Mesendoderm (in vitro differentiated cells): Measurements from ENCODE around the gene NFXL1.

Experiments
- DNase-seq: peaks from one replicate; pipeline ENCODE4 v3.0.0; 2013
- H2AK5ac ChIP-seq: 2 replicates; pipeline ENCODE4 v1.6.1; 2013; ENCODE audit warnings: low read length, inconsistent platforms
- H2BK120ac ChIP-seq: 2 replicates; pipeline ENCODE4 v1.6.1; 2013; ENCODE audit warnings: low read depth, mild to moderate bottlenecking, low read length, moderate library complexity, mixed read lengths
- H2BK15ac ChIP-seq: replicated peaks from 2 replicates; pipeline ENCODE4 v1.6.1; 2013; ENCODE audit warnings: low read depth, mild to moderate bottlenecking, moderate library complexity
- H2BK5ac ChIP-seq: 2 replicates; pipeline ENCODE4 v1.6.1; 2013; ENCODE audit warnings: low read length, inconsistent platforms
- H3K18ac ChIP-seq: 2 replicates; pipeline ENCODE4 v1.6.1; 2013; ENCODE audit warnings: mild to moderate bottlenecking, low read length, mixed read lengths
- H3K23ac ChIP-seq: one replicate; pipeline ENCODE4 v1.6.1; 2013; ENCODE audit warnings: low read length
- H3K27ac ChIP-seq: 2 replicates; pipeline ENCODE4 v1.5.1; 2013; ENCODE audit warnings: low read depth, mild to moderate bottlenecking, inconsistent platforms, low read length, moderate library complexity
- H3K27me3 ChIP-seq: 2 replicates; pipeline ENCODE4 v1.6.1; 2013; ENCODE audit warnings: low read length, control low read depth, mild to moderate bottlenecking, inconsistent platforms; ENCODE audit not compliant: insufficient read depth, poor library complexity
- H3K36me3 ChIP-seq: 2 replicates; pipeline ENCODE4 v1.6.1; 2013; ENCODE audit warnings: low read length, inconsistent platforms; ENCODE audit not compliant: control insufficient read depth, insufficient read depth
- H3K4ac ChIP-seq: one replicate; pipeline ENCODE4 v1.6.1; 2013; ENCODE audit warnings: low read depth, mild to moderate bottlenecking, low read length, moderate library complexity
- H3K4me1 ChIP-seq: 2 replicates; pipeline ENCODE4 v1.6.1; 2013; ENCODE audit warnings: low read depth, low read length, inconsistent platforms; ENCODE audit not compliant: control insufficient read depth
- H3K4me2 ChIP-seq: 2 replicates; pipeline ENCODE4 v1.6.1; 2013; ENCODE audit warnings: low read length
- H3K4me3 ChIP-seq: 2 replicates; pipeline ENCODE4 v1.5.1; 2013; ENCODE audit warnings: mild to moderate bottlenecking, low read length
- H3K56ac ChIP-seq: one replicate; pipeline ENCODE4 v1.6.1; 2013; ENCODE audit warnings: low read length
- H3K79me1 ChIP-seq: 2 replicates; pipeline ENCODE4 v1.6.1; 2013; ENCODE audit warnings: low read length, inconsistent platforms
- H3K79me2 ChIP-seq: 2 replicates; pipeline ENCODE4 v1.6.1; 2013; ENCODE audit warnings: mild to moderate bottlenecking, low read length; ENCODE audit not compliant: control insufficient read depth, insufficient read depth
- H3K9ac ChIP-seq: 2 replicates; pipeline ENCODE4 v1.6.1; 2013; ENCODE audit warnings: low read length, inconsistent platforms
- H4K5ac ChIP-seq: one replicate; pipeline ENCODE4 v1.6.1; 2013; ENCODE audit warnings: low read length
- H4K8ac ChIP-seq: one replicate; pipeline ENCODE4 v1.6.1; 2013; ENCODE audit warnings: low read depth, mild to moderate bottlenecking, control low read depth, low read length, moderate library complexity
- WGBS: extraction: QIAGEN DNeasy Blood & Tissue Kit; methylation state at CpG from one replicate; pipeline ENCODE4 v1.1.7; 2013; ENCODE audit warnings: low lambda C conversion rate, missing lambda C conversion rate; ENCODE audit not compliant: insufficient coverage; ENCODE audit errors: extremely low coverage; 5-methylcytosine and 5-hydroxymethylcytosine counted together

The NFXL1 gene

GRCh38 chr4:47879458-47879857 lies 34.9 kb downstream of the NFXL1 start:
- no peak for DNase-seq
- no peak overlapping the region for H3K4me3 ChIP-seq
- no peak overlapping the region for H3K4ac ChIP-seq
- no peak overlapping the region for H3K18ac ChIP-seq
- H2BK5ac ChIP-seq: no peak overlapping the region
- H3K79me2 ChIP-seq: no peaks in the 10 kb centered on the region
- no peak overlapping the region for H2BK15ac ChIP-seq
- no peaks in the 10 kb centered on the region for H3K4me1 ChIP-seq
- H3K27me3 ChIP-seq: no peaks in the 10 kb centered on the region
- H3K9ac ChIP-seq: no peak overlapping the region
- no peak overlapping the region for H2BK120ac ChIP-seq
- no peak overlapping the region for H4K8ac ChIP-seq
- H3K79me1 ChIP-seq: no peaks in the 10 kb centered on the region
- no peak overlapping the region for H3K23ac ChIP-seq
- peaks cover 6% of the 10 kb centered on the region for H3K36me3 ChIP-seq
- no peak overlapping the region for H3K4me2 ChIP-seq
- H4K5ac ChIP-seq: no peak overlapping the region
- H3K56ac ChIP-seq: no peak overlapping the region
- no peak overlapping the region for H3K27ac ChIP-seq
- no peak overlapping the region for H2AK5ac ChIP-seq

DNA sequence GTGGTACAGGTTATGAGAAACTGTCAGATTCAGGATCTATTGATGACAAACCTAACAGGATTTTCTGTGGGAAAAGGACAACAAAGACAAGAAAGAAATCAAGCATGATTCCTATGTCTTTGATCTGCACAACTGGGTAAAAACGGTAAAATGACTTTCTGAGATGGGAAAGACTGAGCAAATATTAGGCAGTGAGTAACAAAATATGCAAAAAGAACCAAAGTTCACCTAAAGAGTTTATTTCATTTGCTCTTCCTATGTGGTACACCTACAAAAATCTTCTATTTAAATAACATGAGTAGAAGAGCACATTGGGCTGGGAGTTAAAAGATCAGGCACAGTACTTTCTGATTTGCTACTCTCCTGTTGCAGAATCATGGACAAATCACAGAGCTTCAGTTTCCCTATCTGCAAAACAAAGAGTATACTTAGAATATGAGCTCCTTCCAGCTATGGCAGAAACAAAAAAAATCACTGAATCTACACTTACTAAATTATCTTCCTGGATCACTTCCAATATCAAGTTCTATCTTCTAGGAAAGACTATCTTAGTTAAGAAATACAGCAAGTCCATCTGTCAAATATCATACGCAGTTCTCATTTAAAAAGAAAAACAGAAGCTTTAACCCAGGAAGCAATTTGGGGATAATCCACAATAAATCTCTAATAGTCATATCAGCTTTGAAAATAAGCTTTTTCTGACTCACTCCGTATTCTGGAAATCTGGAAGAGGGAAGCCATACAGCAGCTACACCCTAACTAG lies 37.4 kb downstream of the NFXL1 start:
- no peak for DNase-seq
- H3K18ac ChIP-seq: no peak overlapping the region
- no peak overlapping the region for H2AK5ac ChIP-seq
- no peak overlapping the region for H3K9ac ChIP-seq
- H3K4me3 ChIP-seq: no peak overlapping the region
- H3K56ac ChIP-seq: no peak overlapping the region
- peaks cover 5% of the 10 kb centered on the region for H3K36me3 ChIP-seq
- H2BK5ac ChIP-seq: no peak overlapping the region
- WGBS: no CpG with 5 or more reads among the region's 3 CpGs
- H3K4ac ChIP-seq: no peak overlapping the region
- no peak overlapping the region for H3K27ac ChIP-seq
- no peak overlapping the region for H2BK120ac ChIP-seq
- no peaks in the 10 kb centered on the region for H3K79me2 ChIP-seq
- no peak overlapping the region for H4K5ac ChIP-seq
- no peaks in the 10 kb centered on the region for H3K27me3 ChIP-seq
- H2BK15ac ChIP-seq: no peak overlapping the region
- no peak overlapping the region for H3K4me2 ChIP-seq
- no peaks in the 10 kb centered on the region for H3K4me1 ChIP-seq
- no peak overlapping the region for H3K23ac ChIP-seq
- H3K79me1 ChIP-seq: no peaks in the 10 kb centered on the region
- no peak overlapping the region for H4K8ac ChIP-seq

GRCh38 chr4:47876310-47876709 lies 38.1 kb downstream of the NFXL1 start:
- H3K36me3 ChIP-seq: peaks cover 5% of the 10 kb centered on the region
- no peak overlapping the region for H2BK15ac ChIP-seq
- no peak overlapping the region for H3K4ac ChIP-seq
- no peak overlapping the region for H2AK5ac ChIP-seq
- no peaks in the 10 kb centered on the region for H3K79me2 ChIP-seq
- no peak overlapping the region for H3K4me3 ChIP-seq
- no peak overlapping the region for H3K4me2 ChIP-seq
- H3K79me1 ChIP-seq: no peaks in the 10 kb centered on the region
- H3K27ac ChIP-seq: no peak overlapping the region
- no peaks in the 10 kb centered on the region for H3K4me1 ChIP-seq
- no peak overlapping the region for H3K56ac ChIP-seq
- no peak overlapping the region for H2BK5ac ChIP-seq
- H3K18ac ChIP-seq: no peak overlapping the region
- H3K23ac ChIP-seq: no peak overlapping the region
- H3K9ac ChIP-seq: no peak overlapping the region
- H3K27me3 ChIP-seq: no peaks in the 10 kb centered on the region
- DNase-seq: no peak
- no peak overlapping the region for H4K8ac ChIP-seq
- no peak overlapping the region for H2BK120ac ChIP-seq
- H4K5ac ChIP-seq: no peak overlapping the region

DNA sequence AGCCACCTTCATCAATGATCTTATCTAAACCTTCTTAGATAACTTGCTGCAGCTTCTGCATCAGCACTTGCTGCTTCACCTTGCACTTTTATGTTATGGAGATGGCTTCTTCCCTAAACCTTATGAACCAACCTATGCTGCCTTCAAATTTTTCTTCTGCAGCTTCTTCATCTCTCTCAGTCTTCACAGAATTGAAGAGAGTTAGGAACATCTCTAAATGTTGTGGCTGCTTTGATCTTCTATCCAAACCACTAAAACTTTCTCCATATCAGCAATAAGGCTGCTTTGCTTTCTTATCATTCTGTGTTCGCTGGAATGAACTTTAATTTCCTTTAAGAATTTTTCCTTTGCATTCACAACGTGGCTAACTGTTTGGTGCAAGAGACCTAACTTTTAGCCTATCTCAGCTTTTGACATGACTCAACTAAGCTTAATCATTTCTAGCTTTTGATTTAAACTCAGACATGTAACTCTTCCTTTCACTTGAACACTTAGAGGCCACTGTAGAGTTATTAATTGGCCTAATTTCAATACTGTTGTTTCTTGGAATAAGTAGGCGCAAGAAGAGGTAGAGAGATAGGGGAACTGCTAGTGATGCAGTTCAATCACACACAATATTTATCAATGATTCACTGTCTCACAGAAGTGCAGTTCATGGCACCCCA lies 40.4 kb downstream of the NFXL1 start:
- Histone ChIP-seq H2BK120ac (no peak overlapping the region), H3K79me2 (no peaks in the 10 kb centered on the region), H2BK15ac (no peak overlapping the region), H3K9ac (no peak overlapping the region), H3K23ac (no peak overlapping the region), H3K18ac (no peak overlapping the region), H3K36me3 (peaks cover 5% of the 10 kb centered on the region), H3K4me2 (no peak overlapping the region), H3K27ac (no peak overlapping the region), H3K79me1 (no peaks in the 10 kb centered on the region), H3K27me3 (no peaks in the 10 kb centered on the region), H4K5ac (no peak overlapping the region), H4K8ac (no peak overlapping the region), H2AK5ac (no peak overlapping the region), H3K4me3 (no peak overlapping the region), H3K56ac (no peak overlapping the region), H2BK5ac (no peak overlapping the region), H3K4me1 (no peaks in the 10 kb centered on the region), H3K4ac (no peak overlapping the region)
- DNase-seq: no peak
- no CpG with 5 or more reads among the region's 3 CpGs for WGBS

DNA sequence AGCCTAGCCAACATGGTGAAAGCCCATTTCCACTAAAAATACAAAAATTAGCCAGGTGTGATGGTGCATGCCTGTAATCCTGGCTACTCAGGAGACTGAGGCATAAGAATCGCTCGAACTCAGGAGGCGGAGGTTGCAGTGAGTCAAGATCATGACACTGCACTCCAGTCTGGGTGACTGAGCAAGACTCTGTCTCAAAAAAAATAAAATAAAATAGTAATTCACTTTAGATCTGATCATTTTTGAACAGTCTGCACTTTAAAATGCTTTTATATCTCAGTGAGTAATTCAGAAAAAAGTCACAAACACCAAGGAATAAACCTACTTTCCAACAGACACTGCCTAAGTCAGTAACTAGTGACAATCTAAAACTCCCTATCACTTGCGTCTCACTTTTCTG lies 50.9 kb downstream of the NFXL1 start:
- no CpG with 5 or more reads among the region's 4 CpGs for WGBS

GRCh38 chr4:47862297-47862696 lies 52.1 kb downstream of the NFXL1 start:
- Histone ChIP-seq H3K27ac (no peak overlapping the region), H3K18ac (no peak overlapping the region), H2BK120ac (no peak overlapping the region), H3K4me1 (no peaks in the 10 kb centered on the region), H4K8ac (no peak overlapping the region), H3K4ac (no peak overlapping the region), H3K4me3 (no peak overlapping the region), H3K27me3 (no peaks in the 10 kb centered on the region), H2AK5ac (no peak overlapping the region), H2BK5ac (no peak overlapping the region), H3K79me1 (peaks cover 3% of the 10 kb centered on the region), H3K36me3 (no peaks in the 10 kb centered on the region), H3K79me2 (no peaks in the 10 kb centered on the region), H3K9ac (no peak overlapping the region), H2BK15ac (no peak overlapping the region), H3K4me2 (no peak overlapping the region), H3K56ac (no peak overlapping the region), H4K5ac (no peak overlapping the region), H3K23ac (no peak overlapping the region)
- DNase-seq: no peak
- WGBS: no CpG with 5 or more reads among the region's 3 CpGs

More for the DNA sequence above, 50.9 kb downstream of the NFXL1 start:
- no peak overlapping the region for H3K4me2 ChIP-seq
- no peak overlapping the region for H3K18ac ChIP-seq
- no peak overlapping the region for H3K4me3 ChIP-seq
- H3K23ac ChIP-seq: no peak overlapping the region
- no peak overlapping the region for H3K27ac ChIP-seq
- H3K9ac ChIP-seq: no peak overlapping the region
- no peak overlapping the region for H2AK5ac ChIP-seq
- H2BK15ac ChIP-seq: no peak overlapping the region
- H3K36me3 ChIP-seq: no peaks in the 10 kb centered on the region
- no peaks in the 10 kb centered on the region for H3K79me2 ChIP-seq
- H2BK120ac ChIP-seq: no peak overlapping the region
- H2BK5ac ChIP-seq: no peak overlapping the region
- H3K56ac ChIP-seq: no peak overlapping the region
- H3K4me1 ChIP-seq: no peaks in the 10 kb centered on the region
- DNase-seq: no peak
- H3K27me3 ChIP-seq: no peaks in the 10 kb centered on the region
- H3K79me1 ChIP-seq: peaks cover 3% of the 10 kb centered on the region
- H4K8ac ChIP-seq: no peak overlapping the region
- no peak overlapping the region for H3K4ac ChIP-seq
- no peak overlapping the region for H4K5ac ChIP-seq
